ENCODE data around the gene DKK3. TPM values are rescaled to one million over a fixed set of nuclear protein-coding genes. Genes with fewer than 3 reads are reported as not detected.

DKK3 gene
- total and polyA plus RNA-seq, 3 experiments from 2014 or later = 2.4 to 20.4 (median 2.7) TPM

DNA sequence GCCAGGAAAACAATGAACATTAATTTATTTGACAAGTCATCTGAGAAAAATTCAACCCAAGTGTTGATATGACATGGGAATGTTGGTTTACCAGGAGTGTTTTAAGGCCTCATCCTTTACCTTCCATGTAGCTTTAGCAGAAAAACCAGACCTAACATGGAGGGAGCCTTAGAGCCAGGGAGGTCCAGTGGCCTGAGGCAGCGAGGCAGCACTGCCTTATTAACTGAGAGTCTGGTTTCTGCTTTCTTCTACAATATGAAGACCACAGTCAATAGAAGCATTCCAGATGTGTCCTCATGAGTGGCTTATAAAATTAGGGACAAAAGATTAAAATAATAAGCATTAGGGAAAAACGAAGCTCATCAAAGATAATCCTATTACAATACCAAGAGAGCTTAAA lies 61.5 kb downstream of the DKK3 start:
- ChIA-PET POLR2A (no interaction called here), CTCF (interaction anchor here (1.0 to 1.2 kb wide), 2 partner anchors 14 to 20 kb away, joined by 3 read pairs; no protein-coding TSS in a partner anchor)
- Mint-ChIP-seq H3K9me3 (no peaks in the 10 kb centered on the region), H3K27ac (peak overlapping the region in 3 of 8 donors; percentile 6 to 23 (median 17)), H3K4me3 (no peak overlapping the region), H3K4me1 (no peaks in the 10 kb centered on the region), H3K36me3 (peaks cover 3 to 83% (median 16%) of the 10 kb centered on the region in 3 donors), H3K27me3 (no peaks in the 10 kb centered on the region)
- Histone ChIP-seq H3K27me3 (ENCODE audit: insufficient read depth, low read length, poor library complexity, severe bottlenecking) (no peaks in the 10 kb centered on the region), H3K4me1 (ENCODE audit: insufficient read depth, low read length) (no peaks in the 10 kb centered on the region), H3K4me3 (ENCODE audit: low read length) (no peak overlapping the region), H3K36me3 (ENCODE audit: insufficient read depth, low read length) (peaks cover 35% of the 10 kb centered on the region), H3K9me3 (ENCODE audit: low read length) (no peaks in the 10 kb centered on the region), H3K27ac (ENCODE audit: low read depth, low read length) (no peak overlapping the region)
- no peak for DNase-seq

- H3K27me3 Mint-ChIP-seq = no peaks in the 10 kb centered on the region
- H3K4me3 ChIP-seq (ENCODE audit: low read length) = no peak overlapping the region
- H3K4me1 ChIP-seq (ENCODE audit: insufficient read depth, low read length) = no peaks in the 10 kb centered on the region
- H3K27me3 ChIP-seq (ENCODE audit: insufficient read depth, low read length, poor library complexity, severe bottlenecking) = no peaks in the 10 kb centered on the region
- peaks cover 3 to 81% (median 12%) of the 10 kb centered on the region in 3 donors for H3K36me3 Mint-ChIP-seq
- CTCF ChIA-PET = interaction anchor here (1.2 kb wide), 1 partner anchor 14 kb away, joined by 3 read pairs; no protein-coding TSS in a partner anchor
- H3K36me3 ChIP-seq (ENCODE audit: insufficient read depth, low read length) = peaks cover 29% of the 10 kb centered on the region
- H3K4me1 Mint-ChIP-seq = no peaks in the 10 kb centered on the region
- H3K27ac ChIP-seq (ENCODE audit: low read depth, low read length) = no peak overlapping the region
- POLR2A ChIA-PET = no interaction called here
- H3K9me3 Mint-ChIP-seq = no peaks in the 10 kb centered on the region
- H3K4me3 Mint-ChIP-seq = no peak overlapping the region
- no peaks in the 10 kb centered on the region for H3K9me3 ChIP-seq (ENCODE audit: low read length)
- H3K27ac Mint-ChIP-seq = peak overlapping the region in 2 of 8 donors; percentile 33 to 37
- no peak for DNase-seq
Measured at GRCh38 chr11:11946180-11946579, 62.2 kb downstream of the DKK3 start.

DNA sequence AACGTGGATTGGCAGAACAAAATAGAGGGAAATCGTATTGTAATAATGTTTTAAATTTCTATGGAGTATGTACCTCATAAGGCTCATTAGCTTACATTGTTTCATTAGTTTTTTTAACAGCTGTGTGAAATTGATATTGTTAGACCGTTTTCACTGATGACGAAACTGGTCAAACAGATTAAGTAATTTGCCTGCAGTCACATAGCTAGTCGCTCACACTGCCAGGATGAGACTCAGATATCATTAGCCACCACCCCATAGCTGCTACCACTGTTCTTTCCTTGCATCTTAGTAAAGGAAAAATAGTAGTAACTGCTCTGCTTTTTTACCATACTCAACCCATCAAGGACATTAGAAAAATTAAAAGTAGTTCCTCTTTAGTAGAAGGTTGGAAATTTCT lies 64.0 kb downstream of the DKK3 start:
- H3K4me1 Mint-ChIP-seq = no peaks in the 10 kb centered on the region
- H3K27me3 ChIP-seq (ENCODE audit: insufficient read depth, low read length, poor library complexity, severe bottlenecking) = no peaks in the 10 kb centered on the region
- H3K36me3 ChIP-seq (ENCODE audit: insufficient read depth, low read length) = peaks cover 23% of the 10 kb centered on the region
- no peak overlapping the region for H3K27ac ChIP-seq (ENCODE audit: low read depth, low read length)
- no peaks in the 10 kb centered on the region for H3K27me3 Mint-ChIP-seq
- H3K27ac Mint-ChIP-seq = peak overlapping the region in 2 of 8 donors; percentile 20 to 36
- no peaks in the 10 kb centered on the region for H3K9me3 Mint-ChIP-seq
- H3K4me3 ChIP-seq (ENCODE audit: low read length) = no peak overlapping the region
- ChIA-PET CTCF (no interaction called here), POLR2A (interaction anchor here (0.7 kb wide), 1 partner anchor 280 kb away, joined by 3 read pairs; no protein-coding TSS in a partner anchor)
- H3K36me3 Mint-ChIP-seq = peaks cover 3 to 80% (median 11%) of the 10 kb centered on the region in 3 donors
- H3K9me3 ChIP-seq (ENCODE audit: low read length) = no peaks in the 10 kb centered on the region
- no peak for DNase-seq
- no peaks in the 10 kb centered on the region for H3K4me1 ChIP-seq (ENCODE audit: insufficient read depth, low read length)
- no peak overlapping the region for H3K4me3 Mint-ChIP-seq

DNA sequence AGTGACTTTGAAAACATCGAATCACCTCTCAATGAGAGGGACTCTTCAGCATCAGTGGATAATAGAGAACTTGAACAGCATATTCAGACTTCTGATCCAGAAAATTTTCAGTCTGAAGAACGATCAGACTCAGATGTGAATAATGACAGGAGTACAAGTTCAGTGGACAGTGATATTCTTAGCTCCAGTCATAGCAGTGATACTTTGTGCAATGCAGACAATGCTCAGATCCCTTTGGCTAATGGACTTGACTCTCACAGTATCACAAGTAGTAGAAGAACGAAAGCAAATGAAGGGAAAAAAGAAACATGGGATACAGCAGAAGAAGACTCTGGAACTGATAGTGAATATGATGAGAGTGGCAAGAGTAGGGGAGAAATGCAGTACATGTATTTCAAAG lies 65.8 kb downstream of the DKK3 start:
- Mint-ChIP-seq H3K27ac (peak overlapping the region in 5 of 8 donors; percentile 1 to 75 (median 55)), H3K27me3 (no peaks in the 10 kb centered on the region), H3K4me1 (no peaks in the 10 kb centered on the region), H3K36me3 (peaks cover 11 to 81% (median 20%) of the 10 kb centered on the region in 3 donors), H3K9me3 (no peaks in the 10 kb centered on the region), H3K4me3 (no peak overlapping the region)
- Histone ChIP-seq H3K27ac (ENCODE audit: low read depth, low read length) (no peak overlapping the region), H3K9me3 (ENCODE audit: low read length) (no peaks in the 10 kb centered on the region), H3K4me3 (ENCODE audit: low read length) (no peak overlapping the region), H3K36me3 (ENCODE audit: insufficient read depth, low read length) (peaks cover 34% of the 10 kb centered on the region), H3K27me3 (ENCODE audit: insufficient read depth, low read length, poor library complexity, severe bottlenecking) (no peaks in the 10 kb centered on the region), H3K4me1 (ENCODE audit: insufficient read depth, low read length) (no peaks in the 10 kb centered on the region)
- ChIA-PET POLR2A (no interaction called here), CTCF (no interaction called here)
- DNase-seq = no peak

DNA sequence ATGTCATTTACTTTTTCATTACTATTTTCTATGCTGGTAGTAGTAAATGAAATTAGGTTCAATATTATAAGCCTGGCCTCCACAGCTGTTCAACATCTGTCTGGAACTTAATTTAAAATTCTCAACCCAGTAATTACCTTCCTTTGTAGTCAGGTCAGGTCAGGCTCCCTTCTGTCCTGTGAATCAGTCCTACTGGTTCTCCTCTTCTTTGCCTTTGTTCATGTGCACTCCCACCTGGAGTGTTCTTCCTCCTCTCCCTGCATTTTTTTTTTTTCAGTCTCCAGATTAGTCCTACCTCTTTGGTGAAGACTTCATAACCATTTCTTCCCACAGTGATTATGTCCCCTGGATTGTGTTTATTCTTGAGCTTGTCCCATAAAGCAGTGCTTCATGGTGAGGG lies 67.9 kb downstream of the DKK3 start:
- H3K4me3 Mint-ChIP-seq = no peak overlapping the region
- H3K27ac Mint-ChIP-seq = peak overlapping the region in 2 of 8 donors; percentile 6 to 67
- no peaks in the 10 kb centered on the region for H3K9me3 ChIP-seq (ENCODE audit: low read length)
- H3K36me3 Mint-ChIP-seq = peaks cover 11 to 88% (median 22%) of the 10 kb centered on the region in 3 donors
- no peaks in the 10 kb centered on the region for H3K27me3 Mint-ChIP-seq
- H3K4me1 ChIP-seq (ENCODE audit: insufficient read depth, low read length) = no peaks in the 10 kb centered on the region
- peaks cover 28% of the 10 kb centered on the region for H3K36me3 ChIP-seq (ENCODE audit: insufficient read depth, low read length)
- ChIA-PET POLR2A (interaction anchor here (0.6 kb wide), 1 partner anchor 1267 kb away, joined by 5 read pairs; no protein-coding TSS in a partner anchor), CTCF (no interaction called here)
- H3K9me3 Mint-ChIP-seq = no peaks in the 10 kb centered on the region
- H3K4me1 Mint-ChIP-seq = no peaks in the 10 kb centered on the region
- no peak overlapping the region for H3K4me3 ChIP-seq (ENCODE audit: low read length)
- H3K27me3 ChIP-seq (ENCODE audit: insufficient read depth, low read length, poor library complexity, severe bottlenecking) = no peaks in the 10 kb centered on the region
- DNase-seq = no peak
- no peak overlapping the region for H3K27ac ChIP-seq (ENCODE audit: low read depth, low read length)

DNA sequence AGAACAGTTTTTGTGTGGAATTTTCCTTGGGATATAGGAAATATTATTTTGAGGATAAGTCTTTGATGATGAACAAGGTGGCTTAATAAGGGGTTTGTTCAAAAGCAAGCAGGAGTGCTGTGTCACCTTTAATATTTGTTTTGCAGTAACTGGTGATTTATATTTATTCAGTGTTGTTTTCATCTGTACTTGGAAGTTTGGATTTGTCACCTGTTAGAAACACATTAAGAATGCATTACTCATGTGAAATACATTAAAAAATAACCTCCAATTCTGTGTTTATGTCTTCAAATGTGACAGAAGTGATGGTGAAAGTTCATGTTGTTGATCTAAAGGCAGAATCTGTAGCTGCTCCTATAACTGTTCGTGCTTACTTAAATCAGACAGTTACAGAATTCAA lies 70.5 kb downstream of the DKK3 start:
- Histone ChIP-seq H3K4me3 (ENCODE audit: low read length) (no peak overlapping the region), H3K36me3 (ENCODE audit: insufficient read depth, low read length) (peaks cover 40% of the 10 kb centered on the region), H3K27ac (ENCODE audit: low read depth, low read length) (no peak overlapping the region), H3K9me3 (ENCODE audit: low read length) (no peaks in the 10 kb centered on the region), H3K4me1 (ENCODE audit: insufficient read depth, low read length) (no peaks in the 10 kb centered on the region), H3K27me3 (ENCODE audit: insufficient read depth, low read length, poor library complexity, severe bottlenecking) (no peaks in the 10 kb centered on the region)
- Mint-ChIP-seq H3K27me3 (no peaks in the 10 kb centered on the region), H3K9me3 (no peaks in the 10 kb centered on the region), H3K4me3 (no peak overlapping the region), H3K36me3 (peaks cover 11 to 87% (median 32%) of the 10 kb centered on the region in 3 donors), H3K4me1 (no peaks in the 10 kb centered on the region), H3K27ac (peak overlapping the region in 3 of 8 donors; percentile 22 to 65 (median 29))
- CTCF ChIA-PET = no interaction called here
- POLR2A ChIA-PET = no interaction called here
- DNase-seq = no peak

- Histone ChIP-seq H3K36me3 (ENCODE audit: insufficient read depth, low read length) (peaks cover 39% of the 10 kb centered on the region), H3K27ac (ENCODE audit: low read depth, low read length) (no peak overlapping the region), H3K9me3 (ENCODE audit: low read length) (no peaks in the 10 kb centered on the region), H3K4me1 (ENCODE audit: insufficient read depth, low read length) (no peaks in the 10 kb centered on the region), H3K4me3 (ENCODE audit: low read length) (no peak overlapping the region), H3K27me3 (ENCODE audit: insufficient read depth, low read length, poor library complexity, severe bottlenecking) (no peaks in the 10 kb centered on the region)
- no peaks in the 10 kb centered on the region for H3K9me3 Mint-ChIP-seq
- H3K36me3 Mint-ChIP-seq = peaks cover 8 to 87% (median 33%) of the 10 kb centered on the region in 3 donors
- no peaks in the 10 kb centered on the region for H3K27me3 Mint-ChIP-seq
- CTCF ChIA-PET = no interaction called here
- no peak overlapping the region for H3K27ac Mint-ChIP-seq
- POLR2A ChIA-PET = no interaction called here
- H3K4me1 Mint-ChIP-seq = no peaks in the 10 kb centered on the region
- DNase-seq = no peak
- no peak overlapping the region for H3K4me3 Mint-ChIP-seq
Measured at GRCh38 chr11:11937433-11937832, 71.0 kb downstream of the DKK3 start.

GRCh38 chr11:11935536-11935935 lies 72.9 kb downstream of the DKK3 start:
- no peaks in the 10 kb centered on the region for H3K9me3 Mint-ChIP-seq

More at GRCh38 chr11:11935536-11935935, 72.9 kb downstream of the DKK3 start:
- Histone ChIP-seq H3K27me3 (ENCODE audit: insufficient read depth, low read length, poor library complexity, severe bottlenecking) (no peaks in the 10 kb centered on the region), H3K36me3 (ENCODE audit: insufficient read depth, low read length) (peaks cover 39% of the 10 kb centered on the region), H3K27ac (ENCODE audit: low read depth, low read length) (no peak overlapping the region), H3K9me3 (ENCODE audit: low read length) (no peaks in the 10 kb centered on the region), H3K4me3 (ENCODE audit: low read length) (no peak overlapping the region), H3K4me1 (ENCODE audit: insufficient read depth, low read length) (no peaks in the 10 kb centered on the region)
- Mint-ChIP-seq H3K27me3 (no peaks in the 10 kb centered on the region), H3K27ac (peak overlapping the region in 1 of 8 donors; percentile 12), H3K4me3 (no peak overlapping the region), H3K36me3 (peaks cover 14 to 84% (median 31%) of the 10 kb centered on the region in 3 donors), H3K4me1 (no peaks in the 10 kb centered on the region)
- ChIA-PET CTCF (no interaction called here), POLR2A (no interaction called here)
- no peak for DNase-seq

All from CD8-positive, alpha-beta memory T cell (primary cell).